CMK (cell line): ENCODE data around the gene SURF4.

ENCODE experiments used
- DNase-seq: peaks from one replicate; pipeline ENCODE4 v3.0.0-alpha.2; 2010; ENCODE audit warnings: low read depth

Gene SURF4

GRCh38 chr9:133374612-133375115 is 1.2 kb downstream of the SURF4 start:
- no peak for DNase-seq

GRCh38 chr9:133372144-133372543 is 3.7 kb downstream of the SURF4 start:
- DNase-seq, result no peak

- no peak for DNase-seq
Measured at GRCh38 chr9:133371261-133371711, 4.6 kb downstream of the SURF4 start.

- DNase-seq, result no peak
Measured at GRCh38 chr9:133370685-133371084, 5.2 kb downstream of the SURF4 start.

- DNase-seq, result no peak
Measured at GRCh38 chr9:133369933-133370332, 5.9 kb downstream of the SURF4 start.

- no peak for DNase-seq
Measured at GRCh38 chr9:133369422-133369821, 6.4 kb downstream of the SURF4 start.

GRCh38 chr9:133368249-133368881 is 7.5 kb downstream of the SURF4 start:
- no peak for DNase-seq

GRCh38 chr9:133367778-133368177 is 8.1 kb downstream of the SURF4 start:
- DNase-seq, result no peak

GRCh38 chr9:133367221-133367620 is 8.6 kb downstream of the SURF4 start:
- DNase-seq, result no peak

- no peak for DNase-seq
Measured at GRCh38 chr9:133366435-133366834, 9.4 kb downstream of the SURF4 start.

GRCh38 chr9:133362359-133363044 is 13.4 kb downstream of the SURF4 start:
- no peak for DNase-seq

- no peak for DNase-seq
Measured at GRCh38 chr9:133361507-133362092, 14.3 kb downstream of the SURF4 start.

- DNase-seq, result no peak
Measured at GRCh38 chr9:133360400-133361393, 15.2 kb downstream of the SURF4 start.

GRCh38 chr9:133359399-133360175 is 16.3 kb downstream of the SURF4 start:
- DNase-seq, result no peak

- no peak for DNase-seq
Measured at GRCh38 chr9:133357656-133358055, 18.2 kb downstream of the SURF4 start.

- DNase-seq, result no peak
Measured at GRCh38 chr9:133356391-133357091, 19.3 kb downstream of the SURF4 start, which contains the start of the genes SURF1 and SURF2. Gene SURF1, minus strand, starts transcription at chr9:133356487. Its CDS starts 34 bp downstream, at chr9:133356453. Gene SURF2, plus strand, starts transcription at chr9:133356550. Its CDS starts 43 bp downstream, at chr9:133356593.

- DNase-seq, result no peak
Measured at GRCh38 chr9:133355881-133356357, 19.9 kb downstream of the SURF4 start.

GRCh38 chr9:133354766-133355165 is 21.1 kb downstream of the SURF4 start:
- no peak for DNase-seq

GRCh38 chr9:133353548-133353947 is 22.3 kb downstream of the SURF4 start:
- no peak for DNase-seq
